Naive B cell (primary cell): Measurements from ENCODE around the gene DLG1. TPM values are rescaled to one million over a fixed set of nuclear protein-coding genes. Genes with fewer than 3 reads are reported as not detected.

Experiments used
- ATAC-seq, 2 donors: fragments of 150-1000 bp; cut with Tn5 transposase; 2 replicates each; pipeline ENCODE4 v1.10.0; 2021; ENCODE audit warnings: low read depth in 2 of 2, mild to moderate bottlenecking in 2 of 2, moderate library complexity in 2 of 2
- DNase-seq: peaks from one replicate; pipeline ENCODE4 v3.0.0; 2022
- H3K27ac Mint-ChIP-seq, 6 donors: one replicate each; pipeline ENCODE4 v1.8.0; 2020 to 2022; ENCODE audit warnings: mild to moderate bottlenecking in 6 of 6, mixed read lengths in 6 of 6, moderate library complexity in 5 of 6, inconsistent platforms in 2 of 6
- H3K27me3 Mint-ChIP-seq, 3 donors: one replicate each; pipeline ENCODE4 v1.8.0; 2021 to 2022; ENCODE audit warnings: mixed read lengths in 3 of 3, mild to moderate bottlenecking in 1 of 3
- H3K36me3 Mint-ChIP-seq, 2 donors: one replicate each; pipeline ENCODE4 v1.8.0; 2020 to 2022; ENCODE audit warnings: mixed read lengths in 2 of 2, inconsistent platforms in 1 of 2, mild to moderate bottlenecking in 1 of 2
- H3K4me1 Mint-ChIP-seq, 3 donors: one replicate each; pipeline ENCODE4 v1.8.0; 2020 to 2022; ENCODE audit warnings: mixed read lengths in 3 of 3, inconsistent platforms in 1 of 3, mild to moderate bottlenecking in 1 of 3, moderate library complexity in 1 of 3
- H3K4me3 Mint-ChIP-seq, 8 donors: one replicate each; pipeline ENCODE4 v1.8.0; 2020 to 2022; ENCODE audit warnings: mild to moderate bottlenecking in 8 of 8, mixed read lengths in 8 of 8, moderate library complexity in 8 of 8, inconsistent platforms in 2 of 8
- H3K9me3 Mint-ChIP-seq, 7 donors: one replicate each; pipeline ENCODE4 v1.8.0; 2020 to 2022; ENCODE audit warnings: mixed read lengths in 7 of 7, mild to moderate bottlenecking in 5 of 7, inconsistent platforms in 2 of 7, moderate library complexity in 1 of 7
- polyA plus RNA-seq, 6 donors: library from polyadenylated mRNA; unstranded; fragments of 300-500 nt; fragmentation: Illumina TruSeq; gene quantifications; one replicate each; pipeline ENCODE4 v1.2.3, GENCODE V29; 2021; ENCODE audit warnings: low read depth in 6 of 6

DLG1 gene
- polyA plus RNA-seq, 6 donors from 2014 or later = 20.7 to 40.5 (median 33.2) TPM

DNA sequence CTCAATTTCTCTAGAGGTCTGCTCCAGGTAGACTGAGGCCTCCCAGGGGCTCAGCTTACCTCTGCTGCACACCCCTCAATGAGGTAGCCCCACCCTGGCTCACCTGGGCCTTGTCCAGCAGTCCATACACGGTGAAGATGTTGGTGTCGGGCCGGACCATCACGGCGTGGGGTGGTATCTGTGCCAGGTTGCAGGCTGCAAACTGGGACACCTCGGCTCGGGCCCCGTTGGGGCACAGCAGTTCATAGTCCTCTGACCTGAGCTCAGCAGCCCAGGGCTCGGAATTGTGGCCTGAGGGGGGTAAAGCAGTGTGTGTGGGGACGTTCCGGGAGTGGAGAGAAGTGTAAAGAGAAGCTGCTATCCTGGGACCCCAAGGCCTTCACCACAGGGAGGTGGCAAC is 292.0 kb downstream of the DLG1 start:
- no peak for DNase-seq
- H3K4me3 Mint-ChIP-seq = peak overlapping the region in 1 of 8 donors; percentile 21
- no peak overlapping the region for H3K27ac Mint-ChIP-seq
- ATAC-seq = no peak
- no peaks in the 10 kb centered on the region for H3K9me3 Mint-ChIP-seq
- peaks cover 13 to 34% (median 14%) of the 10 kb centered on the region in 3 donors for H3K27me3 Mint-ChIP-seq
- H3K4me1 Mint-ChIP-seq = peaks cover 5 to 10% (median 10%) of the 10 kb centered on the region in 3 donors
- no peaks in the 10 kb centered on the region for H3K36me3 Mint-ChIP-seq

DNA sequence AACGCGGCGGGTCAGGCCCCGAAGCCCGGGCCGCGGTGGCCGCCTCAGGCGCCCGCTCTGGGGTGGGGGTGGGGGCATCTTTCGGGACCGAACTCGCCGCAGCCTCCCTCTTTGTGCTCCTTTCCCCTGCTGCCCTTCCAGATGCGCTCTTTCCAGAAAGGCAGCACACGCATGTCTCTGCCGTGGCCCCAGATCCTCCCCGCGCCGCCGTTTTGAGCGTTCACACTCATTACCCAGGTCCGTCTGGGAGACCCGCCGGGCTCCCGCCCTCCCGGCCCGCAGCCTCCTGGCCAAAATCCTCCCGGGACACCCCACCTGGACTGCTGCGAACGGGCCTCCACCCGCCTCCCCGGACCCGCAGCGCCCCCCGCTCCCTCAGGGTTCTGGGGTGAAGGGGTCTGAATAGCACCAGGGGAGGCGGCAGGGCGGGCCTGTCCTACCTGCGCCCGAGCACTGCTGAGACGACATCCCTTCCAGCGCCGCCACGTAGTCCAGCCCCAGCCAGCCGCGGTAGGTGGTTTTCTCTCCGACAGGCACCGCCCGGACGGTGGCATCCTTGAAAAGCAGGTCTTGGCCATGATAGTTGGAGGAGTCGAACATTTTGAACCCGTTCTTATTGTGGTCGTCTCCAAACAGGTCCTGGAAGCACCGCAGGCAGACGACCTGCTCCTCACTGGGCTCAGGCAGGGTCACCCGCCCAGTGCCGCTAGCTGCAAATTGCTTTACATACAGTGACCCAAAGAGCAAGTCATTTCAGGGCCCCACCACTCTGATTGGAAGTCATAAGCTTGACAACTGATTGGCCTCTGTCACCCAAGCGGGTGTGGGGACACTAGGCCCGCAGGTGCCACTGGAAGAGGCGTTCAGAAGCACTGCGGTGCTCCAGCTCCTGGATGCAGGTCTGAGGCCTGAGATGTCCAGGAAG is 294.7 kb downstream of the DLG1 start:
- no peaks in the 10 kb centered on the region for H3K9me3 Mint-ChIP-seq
- H3K4me1 Mint-ChIP-seq = peaks cover 5 to 14% (median 12%) of the 10 kb centered on the region in 3 donors
- no peak for DNase-seq
- H3K27me3 Mint-ChIP-seq = peaks cover 13 to 21% (median 14%) of the 10 kb centered on the region in 3 donors
- H3K36me3 Mint-ChIP-seq = no peaks in the 10 kb centered on the region
- no peak for ATAC-seq
- peak overlapping the region; percentile 77 to 93 (median 86) for H3K4me3 Mint-ChIP-seq
- H3K27ac Mint-ChIP-seq = peak overlapping the region; percentile 32 to 89 (median 62)

DNA sequence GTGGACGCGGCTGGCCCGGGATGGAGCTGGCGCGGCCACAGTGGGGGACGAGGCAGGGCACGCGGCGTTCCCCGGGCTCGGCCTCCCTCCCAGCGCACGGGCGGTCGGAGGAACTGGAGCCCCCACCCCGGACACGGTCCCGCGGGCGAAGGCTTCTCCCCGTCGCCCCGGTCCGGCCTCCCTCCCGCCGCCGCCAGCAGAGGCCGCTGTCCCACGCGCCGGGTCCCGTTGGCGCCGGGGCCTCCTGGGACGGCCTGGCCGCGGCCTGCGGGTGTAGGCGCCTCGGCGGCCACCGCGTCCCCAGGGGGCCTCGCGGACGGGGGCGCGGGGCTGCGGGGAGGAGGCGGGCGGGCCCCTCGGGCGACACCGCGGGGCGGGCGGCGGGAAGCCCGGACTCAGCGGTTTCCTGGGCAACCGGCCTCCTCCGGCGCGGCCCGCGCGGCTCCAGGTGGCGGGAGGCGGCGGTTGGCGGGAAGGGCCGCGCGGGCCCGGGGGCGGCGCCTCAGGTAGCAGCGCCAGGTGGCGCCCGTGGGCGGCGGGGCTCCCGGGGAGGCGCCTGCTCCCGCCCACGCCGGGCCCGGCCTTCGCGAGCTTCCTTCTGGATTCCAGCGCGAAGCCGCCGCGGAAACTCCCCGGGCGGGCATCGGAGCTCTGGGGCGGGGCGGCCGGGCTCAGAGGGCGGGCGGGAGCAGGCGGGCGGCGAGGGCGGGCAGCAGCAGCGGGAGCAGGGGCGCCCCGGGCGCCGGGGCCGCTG is 295.5 kb downstream of the DLG1 start:
- peaks cover 13 to 21% (median 14%) of the 10 kb centered on the region in 3 donors for H3K27me3 Mint-ChIP-seq
- DNase-seq (peak; percentile 79), ATAC-seq (peak; percentile 79 to 81)
- H3K4me3 Mint-ChIP-seq = peak overlapping the region in 3 of 8 donors; percentile 40 to 78 (median 77)
- H3K36me3 Mint-ChIP-seq = no peaks in the 10 kb centered on the region
- H3K9me3 Mint-ChIP-seq = no peaks in the 10 kb centered on the region
- peak overlapping the region in 1 of 6 donors; percentile 75 for H3K27ac Mint-ChIP-seq
- H3K4me1 Mint-ChIP-seq = peaks cover 5 to 14% (median 12%) of the 10 kb centered on the region in 3 donors

DNA sequence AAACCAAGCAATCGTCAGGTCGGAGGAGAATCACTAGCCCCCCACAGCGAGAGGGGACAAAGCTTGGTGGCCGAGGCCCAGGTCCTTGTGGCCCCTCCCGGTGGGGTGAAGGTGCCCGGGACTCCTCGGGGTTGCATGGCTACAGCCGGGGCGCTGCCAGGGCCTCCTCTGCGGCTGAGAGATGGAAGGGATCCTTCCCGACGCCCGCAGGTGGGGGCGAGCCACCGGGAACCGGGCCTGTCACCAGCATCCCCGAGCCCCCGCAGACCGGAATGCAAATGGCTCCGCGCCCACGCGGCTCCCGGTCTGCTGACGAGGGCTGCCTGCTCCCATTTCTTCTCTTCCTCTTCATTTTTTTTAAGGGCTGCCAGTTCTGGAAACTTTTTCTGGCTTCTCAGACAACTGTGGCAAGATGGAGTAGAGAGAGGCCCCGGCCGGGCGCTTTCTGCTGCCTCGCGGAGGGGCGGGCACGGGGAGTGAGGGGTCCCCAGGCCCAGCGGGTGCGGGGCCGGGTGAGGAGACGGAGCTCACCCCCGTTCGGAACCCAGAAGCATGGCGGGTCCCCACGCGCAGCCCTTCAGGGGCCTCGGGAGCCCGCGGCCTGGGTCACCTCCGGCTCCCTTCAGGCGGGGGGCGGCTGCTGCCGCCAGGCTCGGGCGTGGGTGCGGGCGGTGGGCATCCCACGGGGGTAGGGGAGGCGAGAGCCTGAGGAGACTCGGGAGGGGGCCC is 296.3 kb downstream of the DLG1 start:
- Mint-ChIP-seq H3K9me3 (no peaks in the 10 kb centered on the region), H3K4me1 (peaks cover 5 to 14% (median 12%) of the 10 kb centered on the region in 3 donors), H3K36me3 (no peaks in the 10 kb centered on the region), H3K4me3 (peak overlapping the region; percentile 74 to 90 (median 84)), H3K27ac (peak overlapping the region in 3 of 6 donors; percentile 73 to 92 (median 90)), H3K27me3 (peaks cover 13 to 21% (median 14%) of the 10 kb centered on the region in 3 donors)
- no peak for DNase-seq
- ATAC-seq = peak; percentile 0 to 1

DNA sequence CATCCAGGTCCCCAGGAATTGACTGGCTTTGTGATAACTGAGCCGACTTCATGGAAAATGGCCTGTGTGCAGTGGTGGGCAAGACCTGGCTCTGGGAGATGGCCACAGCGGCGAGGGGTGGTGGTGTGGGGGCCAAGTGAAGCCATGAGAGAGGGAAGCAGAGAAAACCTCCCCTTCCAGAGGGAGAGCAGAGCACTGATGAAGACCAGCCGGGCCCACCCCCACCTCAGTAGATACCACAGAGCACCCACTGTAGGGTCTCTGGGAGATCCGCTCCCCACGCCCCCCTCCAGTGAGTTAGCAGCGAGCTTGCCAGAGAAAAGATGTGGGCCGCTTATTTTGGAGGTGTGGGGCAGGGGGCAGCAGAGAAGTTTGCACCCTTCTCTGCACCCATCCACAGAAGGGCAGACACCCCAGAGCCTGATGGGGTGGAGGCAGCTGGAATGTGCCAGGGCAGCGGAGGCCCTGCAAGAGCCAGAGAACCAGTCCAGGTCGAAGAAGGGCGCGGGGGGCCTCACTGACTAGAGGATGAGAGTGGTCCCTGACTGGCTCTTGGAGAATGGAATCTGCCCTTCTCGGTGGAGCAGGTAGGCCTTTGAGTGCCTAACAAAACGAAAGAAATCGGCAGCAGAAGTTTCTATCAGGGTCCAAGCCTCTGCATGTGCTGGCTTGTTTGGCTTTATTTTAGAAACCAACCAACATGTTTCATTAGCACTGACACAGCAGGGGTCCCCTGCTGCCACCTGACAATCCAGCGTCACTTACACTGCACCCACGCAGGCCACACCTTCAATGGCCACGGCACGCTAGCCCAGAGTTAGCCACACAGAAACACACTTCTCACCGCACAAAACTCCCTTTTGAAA is 297.1 kb downstream of the DLG1 start:
- H3K4me3 Mint-ChIP-seq = peak overlapping the region; percentile 74 to 90 (median 84)
- DNase-seq (no peak), ATAC-seq (no peak)
- no peaks in the 10 kb centered on the region for H3K36me3 Mint-ChIP-seq
- peaks cover 13 to 18% (median 14%) of the 10 kb centered on the region in 3 donors for H3K27me3 Mint-ChIP-seq
- peak overlapping the region; percentile 34 to 92 (median 76) for H3K27ac Mint-ChIP-seq
- H3K4me1 Mint-ChIP-seq = peaks cover 5 to 14% (median 12%) of the 10 kb centered on the region in 3 donors
- H3K9me3 Mint-ChIP-seq = no peaks in the 10 kb centered on the region

DNA sequence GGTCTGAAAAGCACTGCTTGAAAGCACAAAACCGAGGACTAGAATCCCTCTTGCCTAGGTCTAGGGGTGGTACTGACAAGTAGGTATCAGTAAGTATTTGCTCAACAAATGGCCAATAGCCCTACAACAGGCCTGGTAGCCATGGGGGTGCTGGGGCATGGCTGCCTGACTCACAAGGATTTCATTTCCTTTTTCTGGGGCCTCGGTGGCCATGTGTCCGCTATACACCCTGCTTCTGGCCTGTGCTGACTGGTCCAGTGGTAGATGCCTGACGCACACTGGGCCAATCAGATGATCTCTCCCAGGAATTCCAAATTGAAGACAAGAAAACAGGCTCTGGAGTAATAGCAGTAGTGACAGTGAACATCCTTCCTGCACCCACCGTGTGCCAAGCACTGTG is 298.2 kb downstream of the DLG1 start:
- no peaks in the 10 kb centered on the region for H3K9me3 Mint-ChIP-seq
- peaks cover 5 to 12% (median 11%) of the 10 kb centered on the region in 3 donors for H3K4me1 Mint-ChIP-seq
- ATAC-seq = no peak
- H3K36me3 Mint-ChIP-seq = no peaks in the 10 kb centered on the region
- peak overlapping the region in 1 of 8 donors; percentile 57 for H3K4me3 Mint-ChIP-seq
- DNase-seq = no peak
- H3K27me3 Mint-ChIP-seq = peaks cover 7 to 10% (median 8%) of the 10 kb centered on the region in 3 donors
- H3K27ac Mint-ChIP-seq = peak overlapping the region in 1 of 6 donors; percentile 38

DNA sequence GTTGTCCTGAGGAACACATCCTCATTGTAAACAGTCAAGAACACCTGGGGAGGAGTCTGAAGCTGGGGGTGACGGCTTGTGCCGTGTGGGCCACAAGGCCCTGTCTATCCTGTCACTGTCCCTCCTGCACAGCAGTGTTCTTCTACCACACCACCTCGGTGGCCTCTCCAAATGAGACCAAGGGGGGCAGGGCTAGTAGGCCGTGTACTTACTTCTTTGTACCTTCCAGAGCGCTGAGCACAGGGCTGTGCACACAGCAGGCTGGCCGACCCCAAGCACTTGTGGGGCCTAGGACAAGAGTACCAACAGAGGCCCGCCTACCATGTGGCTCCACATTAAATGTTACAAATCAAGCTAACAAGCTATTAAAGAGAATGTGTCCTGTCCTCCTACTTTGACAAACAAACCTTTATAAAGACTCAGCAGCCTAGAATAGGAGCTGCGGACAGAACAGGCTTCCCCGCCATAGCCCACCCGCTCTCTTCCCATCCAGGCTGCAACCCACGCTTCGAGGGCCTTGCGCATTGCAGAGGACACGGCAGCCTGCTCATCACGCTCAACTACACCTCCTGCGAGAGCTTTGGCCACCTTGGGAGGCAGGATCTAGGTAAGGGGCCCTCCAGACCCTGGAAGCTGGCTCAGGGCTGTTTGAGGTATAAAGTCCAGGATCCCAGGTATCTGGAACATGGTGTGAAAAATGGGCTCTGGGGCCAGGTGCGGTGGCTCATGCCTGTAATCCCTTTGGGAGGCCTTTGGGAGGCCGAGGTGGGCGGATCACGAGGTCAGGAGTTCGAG is 299.2 kb downstream of the DLG1 start:
- DNase-seq (no peak), ATAC-seq (no peak)
- peaks cover 0 to under 1% (median 0%) of the 10 kb centered on the region in 3 donors for H3K27me3 Mint-ChIP-seq
- H3K9me3 Mint-ChIP-seq = no peaks in the 10 kb centered on the region
- no peaks in the 10 kb centered on the region for H3K36me3 Mint-ChIP-seq
- H3K27ac Mint-ChIP-seq = no peak overlapping the region
- peaks cover 5 to 10% (median 9%) of the 10 kb centered on the region in 3 donors for H3K4me1 Mint-ChIP-seq
- peak overlapping the region in 1 of 8 donors; percentile 36 for H3K4me3 Mint-ChIP-seq

DNA sequence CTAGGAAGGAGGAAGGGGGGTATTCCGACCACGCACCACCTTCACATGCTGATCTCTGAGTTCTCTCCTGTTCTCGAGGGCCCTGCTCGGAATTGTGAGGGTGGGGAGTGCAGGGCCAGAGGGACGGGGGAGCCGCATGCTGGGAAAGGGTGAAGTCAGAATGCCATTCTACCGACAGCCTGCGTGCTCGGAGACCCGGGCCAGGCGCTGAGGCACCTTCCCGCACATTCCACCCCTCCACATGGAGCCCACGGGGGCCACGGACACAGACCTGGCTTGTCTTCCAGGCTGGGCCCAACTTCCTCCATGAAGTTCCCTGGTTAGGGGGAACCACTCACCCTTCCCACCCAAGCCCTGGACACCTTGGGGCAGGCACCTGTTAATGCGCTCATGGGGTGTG is 301.1 kb downstream of the DLG1 start:
- Mint-ChIP-seq H3K27me3 (no peaks in the 10 kb centered on the region), H3K4me1 (peaks cover 5 to 7% (median 5%) of the 10 kb centered on the region in 3 donors), H3K4me3 (peak overlapping the region in 1 of 8 donors; percentile 60), H3K9me3 (no peaks in the 10 kb centered on the region), H3K27ac (no peak overlapping the region), H3K36me3 (no peaks in the 10 kb centered on the region)
- ATAC-seq (no peak), DNase-seq (no peak)

DNA sequence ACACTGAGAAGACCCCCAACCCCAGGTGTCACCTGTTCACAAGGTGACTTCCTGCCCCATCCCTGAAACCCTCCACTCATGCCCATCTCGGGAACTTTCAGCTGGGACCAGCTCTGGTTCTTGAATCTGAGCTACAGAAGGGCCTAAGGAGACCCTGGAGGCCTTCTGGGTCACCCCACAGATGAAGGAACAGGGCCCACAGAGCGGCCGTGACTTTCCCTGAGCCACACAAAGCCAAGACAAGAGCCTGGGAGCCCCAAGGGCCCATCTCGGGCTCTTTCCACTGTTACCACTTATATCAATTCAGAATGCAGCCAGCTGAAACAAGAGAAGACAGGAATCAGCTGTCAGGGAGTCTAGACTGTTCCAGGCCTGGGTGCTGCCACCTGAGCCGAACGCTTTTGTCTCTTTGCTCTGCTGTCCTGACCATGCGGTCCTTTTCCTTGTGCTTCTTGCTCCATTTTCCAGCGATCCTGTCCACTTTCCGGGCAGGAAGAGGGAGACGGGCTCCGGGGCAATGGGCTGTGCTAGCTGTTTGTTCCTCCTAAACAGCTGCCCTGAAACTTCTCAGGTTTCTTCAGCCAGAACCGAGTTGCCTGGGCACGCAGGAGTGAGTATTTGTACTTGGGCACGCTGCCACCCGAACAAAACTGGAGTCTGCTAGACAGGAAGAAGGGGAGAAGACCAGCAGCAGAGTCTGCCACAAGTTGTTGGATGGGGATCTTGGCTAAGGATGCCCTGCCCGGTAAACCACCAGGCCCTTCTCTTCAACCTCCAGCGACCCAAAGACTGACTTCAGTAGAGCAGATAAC is 301.8 kb downstream of the DLG1 start:
- ATAC-seq (no peak), DNase-seq (no peak)
- Mint-ChIP-seq H3K9me3 (no peaks in the 10 kb centered on the region), H3K4me3 (peak overlapping the region in 1 of 8 donors; percentile 60), H3K27ac (no peak overlapping the region), H3K36me3 (no peaks in the 10 kb centered on the region), H3K27me3 (no peaks in the 10 kb centered on the region), H3K4me1 (peaks cover 2 to 5% (median 4%) of the 10 kb centered on the region in 3 donors)

DNA sequence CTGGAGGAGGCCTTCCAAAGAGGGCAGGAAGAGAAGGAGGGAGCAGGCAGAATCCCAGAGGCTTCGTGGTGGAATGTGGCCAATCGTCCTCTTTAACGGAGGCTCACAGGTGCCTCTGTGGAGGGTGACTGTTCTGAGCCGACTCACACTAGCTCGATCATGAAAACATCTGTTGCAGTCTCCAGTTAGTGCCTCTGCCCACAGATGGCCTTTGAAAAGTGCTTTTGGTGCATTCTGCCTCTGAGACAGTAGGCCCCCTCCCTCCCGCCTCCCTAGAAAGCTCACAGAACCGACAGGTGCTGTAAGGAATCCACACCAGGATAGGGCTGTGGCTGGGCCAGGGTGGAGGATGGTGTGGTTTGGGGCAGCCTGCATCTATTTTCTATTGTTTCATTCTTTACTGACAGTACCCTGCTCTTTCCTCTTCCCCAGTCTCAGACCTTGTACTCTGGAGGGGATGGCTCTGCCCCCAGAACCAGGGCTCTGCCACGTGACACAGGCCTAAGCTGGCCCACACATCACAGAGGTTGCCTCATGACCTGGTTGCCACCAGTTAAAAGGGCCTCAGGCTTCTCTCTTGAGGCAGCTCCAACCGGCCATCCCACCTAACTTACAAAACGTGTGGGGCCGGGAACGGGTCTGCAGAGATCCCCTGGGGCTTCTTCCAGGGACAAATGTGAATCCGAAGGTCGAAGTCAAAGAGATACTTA is 302.6 kb downstream of the DLG1 start:
- H3K36me3 Mint-ChIP-seq = no peaks in the 10 kb centered on the region
- ATAC-seq = no peak
- H3K9me3 Mint-ChIP-seq = no peaks in the 10 kb centered on the region
- H3K4me3 Mint-ChIP-seq = no peak overlapping the region
- DNase-seq = no peak
- H3K27ac Mint-ChIP-seq = no peak overlapping the region
- H3K27me3 Mint-ChIP-seq = no peaks in the 10 kb centered on the region
- H3K4me1 Mint-ChIP-seq = no peaks in the 10 kb centered on the region

DNA sequence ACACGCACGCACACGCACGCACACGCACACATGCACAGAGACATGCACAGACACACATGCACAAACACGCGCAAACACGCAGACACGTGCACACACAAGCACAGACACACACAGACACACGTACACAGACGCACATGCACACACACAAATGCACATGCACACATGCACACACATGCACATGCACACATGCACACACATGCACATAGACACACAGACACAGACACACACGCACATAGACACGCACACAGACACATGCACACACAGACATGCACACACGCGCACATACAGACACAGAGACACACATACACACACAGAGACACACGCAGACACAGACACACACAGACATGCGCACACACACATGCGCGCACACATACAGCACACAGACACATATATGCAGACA is 303.4 kb downstream of the DLG1 start:
- no peaks in the 10 kb centered on the region for H3K9me3 Mint-ChIP-seq

More for the DNA sequence above, 303.4 kb downstream of the DLG1 start:
- Mint-ChIP-seq H3K27ac (no peak overlapping the region), H3K27me3 (no peaks in the 10 kb centered on the region), H3K36me3 (no peaks in the 10 kb centered on the region), H3K4me3 (no peak overlapping the region), H3K4me1 (no peaks in the 10 kb centered on the region)
- DNase-seq = no peak
- ATAC-seq = no peak
